ENCODE measurements around the gene MAP6D1. TPM values are rescaled to one million over a fixed set of nuclear protein-coding genes. Genes with fewer than 3 reads are reported as not detected.

The MAP6D1 gene
- total RNA-seq, 1 experiment from 2014 or later = 7.1 TPM

- H3K4me1 Mint-ChIP-seq = no peaks in the 10 kb centered on the region
These were observed 37.2 kb upstream of the MAP6D1 start for GRCh38 chr3:183862610-183863009.

More at GRCh38 chr3:183862610-183863009, 37.2 kb upstream of the MAP6D1 start:
- Histone ChIP-seq H2BK120ac (ENCODE audit: low read depth, low read length, poor library complexity, severe bottlenecking) (no peak overlapping the region), H3K23ac (ENCODE audit: insufficient read length, low read depth, low read length) (no peak overlapping the region), H3K27me3 (ENCODE audit: insufficient read depth, low read length) (no peaks in the 10 kb centered on the region), H3K14ac (ENCODE audit: insufficient read depth, low read length) (no peak overlapping the region), H2BK15ac (ENCODE audit: low read depth, low read length) (no peak overlapping the region), H4K5ac (ENCODE audit: insufficient read length, low read depth, low read length) (no peak overlapping the region), H2BK20ac (ENCODE audit: low read depth, low read length, poor library complexity, severe bottlenecking) (no peak overlapping the region), H3K4me2 (ENCODE audit: insufficient read depth, insufficient read length, low read length) (no peak overlapping the region), H2BK12ac (ENCODE audit: insufficient read length, low read depth, low read length) (no peak overlapping the region), H3K18ac (ENCODE audit: insufficient read length, low read depth, low read length) (no peak overlapping the region), H3K4ac (ENCODE audit: low read depth, low read length) (no peak overlapping the region), H4K91ac (ENCODE audit: insufficient read length, low read depth, low read length) (no peak overlapping the region), H3K79me2 (ENCODE audit: insufficient read depth, low read length) (no peaks in the 10 kb centered on the region), H2BK5ac (ENCODE audit: insufficient read length, low read length) (no peak overlapping the region), H3K79me1 (ENCODE audit: insufficient read depth, low read depth, low read length, poor library complexity, severe bottlenecking) (no peaks in the 10 kb centered on the region), H4K8ac (replicated peaks; ENCODE audit: insufficient read length, low read depth, low read length) (no peak overlapping the region), H3K23me2 (ENCODE audit: insufficient read length, low read depth, low read length, poor library complexity, severe bottlenecking) (no peaks in the 10 kb centered on the region), H3K9ac (ENCODE audit: extremely low read depth, insufficient read length, low read length) (no peak overlapping the region), H2AFZ (ENCODE audit: low read length) (no peak overlapping the region), H4K20me1 (ENCODE audit: control insufficient read depth, insufficient read depth, insufficient read length) (no peaks in the 10 kb centered on the region), H3T11ph (ENCODE audit: low read length) (no peak overlapping the region), H3K4me1 (ENCODE audit: insufficient read depth, low read length) (no peaks in the 10 kb centered on the region), H2AK5ac (ENCODE audit: insufficient read length, low read length) (no peak overlapping the region), H3K9me3 (ENCODE audit: control insufficient read depth, low read depth, low read length) (no peaks in the 10 kb centered on the region), H3K56ac (ENCODE audit: insufficient read length, low read depth, low read length) (no peak overlapping the region), H3K27ac (ENCODE audit: insufficient read length, low read depth, low read length) (no peak overlapping the region)
- no peak for TF ChIP-seq CTCF (conservative IDR thresholded peaks at IDR 0.05)
- no peak overlapping the region for H3K4me3 Mint-ChIP-seq
- H3K9me3 Mint-ChIP-seq = peaks cover 3% of the 10 kb centered on the region in 2 experiments; a peak in 2 of 5 replicates
- no peak for DNase-seq
- no CpG with 5 or more reads among the region's 4 CpGs for WGBS (ENCODE audit: extremely low coverage, insufficient read length, low lambda C conversion rate)
- peaks cover 45 to 81% (median 79%) of the 10 kb centered on the region in 3 experiments for H3K36me3 Mint-ChIP-seq (ENCODE audit: insufficient read depth in 1 of 3, low read depth in 3 of 3)
- H3K27me3 Mint-ChIP-seq (ENCODE audit: low read depth) = no peaks in the 10 kb centered on the region
- no peak overlapping the region for H3K27ac Mint-ChIP-seq

Measured in H9 (cell line).